Neutrophil (primary cell): Measurements from ENCODE around the gene FEZ2.

Source experiments
- H3K27ac ChIP-seq: fragments of 200-600 bp; sonication (generic); 2 replicates; pipeline ENCODE4 v1.5.1; 2016; ENCODE audit warnings: mild to moderate bottlenecking, moderate library complexity
- H3K27me3 ChIP-seq: fragments of 200-600 bp; sonication (generic); 2 replicates; pipeline ENCODE4 v1.6.0; 2016; ENCODE audit warnings: mild to moderate bottlenecking
- H3K36me3 ChIP-seq: fragments of 200-600 bp; sonication (generic); 2 replicates; pipeline ENCODE4 v1.5.1; 2017
- H3K4me1 ChIP-seq, 2 experiments: fragments of 200-600 bp in 1 of 2; sonication (generic) in 1 of 2; 1 replicate in 1 of 2; 2 replicates in 1 of 2; pipeline versions ENCODE4 v1.5.1 to v1.6.1; 2013 to 2016; ENCODE audit warnings: low read depth in 1 of 2, low read length in 1 of 2, mild to moderate bottlenecking in 1 of 2, moderate library complexity in 1 of 2; ENCODE audit not compliant: control insufficient read depth in 1 of 2, insufficient read depth in 1 of 2
- H3K4me3 ChIP-seq, 2 experiments: fragments of 200-600 bp in 1 of 2; sonication (generic) in 1 of 2; 1 replicate in 1 of 2; 2 replicates in 1 of 2; pipeline ENCODE4 v1.5.1; 2013 to 2016; ENCODE audit warnings: low read depth in 1 of 2, low read length in 1 of 2, mild to moderate bottlenecking in 1 of 2, moderate library complexity in 1 of 2
- H3K9me3 ChIP-seq: fragments of 200-600 bp; sonication (generic); 2 replicates; pipeline ENCODE4 v1.5.1; 2016
- CTCF ChIP-seq: fragments of 200-600 bp; sonication (generic); IDR thresholded peaks from 2 replicates; pipeline ENCODE4 v1.5.1; 2016; ENCODE audit warnings: antibody characterized with exemption

The FEZ2 gene

GRCh38 chr2:36625304-36625703 is 27.3 kb upstream of the FEZ2 start:
- Histone ChIP-seq H3K27me3 (no peaks in the 10 kb centered on the region), H3K36me3 (no peaks in the 10 kb centered on the region), H3K27ac (no peak overlapping the region), H3K4me3 (no peak overlapping the region), H3K9me3 (peaks cover 6% of the 10 kb centered on the region), H3K4me1 (no peaks in the 10 kb centered on the region)
- TF ChIP-seq CTCF = no peak

GRCh38 chr2:36620321-36620720 is 22.4 kb upstream of the FEZ2 start:
- TF ChIP-seq CTCF = no peak
- peaks cover 4% of the 10 kb centered on the region for H3K9me3 ChIP-seq
- H3K27ac ChIP-seq = no peak overlapping the region
- no peaks in the 10 kb centered on the region for H3K27me3 ChIP-seq
- H3K4me3 ChIP-seq = no peak overlapping the region
- no peaks in the 10 kb centered on the region for H3K4me1 ChIP-seq
- no peaks in the 10 kb centered on the region for H3K36me3 ChIP-seq

- no peaks in the 10 kb centered on the region for H3K36me3 ChIP-seq
- H3K9me3 ChIP-seq = no peaks in the 10 kb centered on the region
- no peak overlapping the region for H3K4me3 ChIP-seq
- TF ChIP-seq CTCF = no peak
- no peak overlapping the region for H3K27ac ChIP-seq
- no peaks in the 10 kb centered on the region for H3K4me1 ChIP-seq
- H3K27me3 ChIP-seq = no peaks in the 10 kb centered on the region
Observed at GRCh38 chr2:36618381-36618780, 20.4 kb upstream of the FEZ2 start.

- Histone ChIP-seq H3K27me3 (no peaks in the 10 kb centered on the region), H3K27ac (no peak overlapping the region), H3K4me3 (no peak overlapping the region), H3K9me3 (no peaks in the 10 kb centered on the region), H3K36me3 (no peaks in the 10 kb centered on the region), H3K4me1 (no peaks in the 10 kb centered on the region)
- TF ChIP-seq CTCF = no peak
Observed at GRCh38 chr2:36616947-36617346, 19.0 kb upstream of the FEZ2 start.

GRCh38 chr2:36615222-36615621 is 17.3 kb upstream of the FEZ2 start:
- no peak for TF ChIP-seq CTCF
- H3K27me3 ChIP-seq = no peaks in the 10 kb centered on the region
- H3K4me1 ChIP-seq = no peaks in the 10 kb centered on the region

GRCh38 chr2:36613801-36614200 is 15.8 kb upstream of the FEZ2 start:
- no peaks in the 10 kb centered on the region for H3K36me3 ChIP-seq
- no peak overlapping the region for H3K27ac ChIP-seq
- H3K27me3 ChIP-seq = no peaks in the 10 kb centered on the region
- no peaks in the 10 kb centered on the region for H3K4me1 ChIP-seq
- H3K4me3 ChIP-seq = no peak overlapping the region
- no peaks in the 10 kb centered on the region for H3K9me3 ChIP-seq
- TF ChIP-seq CTCF = no peak

More at GRCh38 chr2:36615222-36615621, 17.3 kb upstream of the FEZ2 start:
- Histone ChIP-seq H3K27ac (no peak overlapping the region), H3K36me3 (no peaks in the 10 kb centered on the region), H3K4me3 (no peak overlapping the region), H3K9me3 (no peaks in the 10 kb centered on the region)
